Measurements from ENCODE around the gene LRGUK. TPM values are rescaled to one million over a fixed set of nuclear protein-coding genes. Genes with fewer than 3 reads are reported as not detected.

The LRGUK gene
- total and polyA plus RNA-seq, 4 donors: 0.58 to 1.2 (median 0.59) TPM; not detected in 1

DNA sequence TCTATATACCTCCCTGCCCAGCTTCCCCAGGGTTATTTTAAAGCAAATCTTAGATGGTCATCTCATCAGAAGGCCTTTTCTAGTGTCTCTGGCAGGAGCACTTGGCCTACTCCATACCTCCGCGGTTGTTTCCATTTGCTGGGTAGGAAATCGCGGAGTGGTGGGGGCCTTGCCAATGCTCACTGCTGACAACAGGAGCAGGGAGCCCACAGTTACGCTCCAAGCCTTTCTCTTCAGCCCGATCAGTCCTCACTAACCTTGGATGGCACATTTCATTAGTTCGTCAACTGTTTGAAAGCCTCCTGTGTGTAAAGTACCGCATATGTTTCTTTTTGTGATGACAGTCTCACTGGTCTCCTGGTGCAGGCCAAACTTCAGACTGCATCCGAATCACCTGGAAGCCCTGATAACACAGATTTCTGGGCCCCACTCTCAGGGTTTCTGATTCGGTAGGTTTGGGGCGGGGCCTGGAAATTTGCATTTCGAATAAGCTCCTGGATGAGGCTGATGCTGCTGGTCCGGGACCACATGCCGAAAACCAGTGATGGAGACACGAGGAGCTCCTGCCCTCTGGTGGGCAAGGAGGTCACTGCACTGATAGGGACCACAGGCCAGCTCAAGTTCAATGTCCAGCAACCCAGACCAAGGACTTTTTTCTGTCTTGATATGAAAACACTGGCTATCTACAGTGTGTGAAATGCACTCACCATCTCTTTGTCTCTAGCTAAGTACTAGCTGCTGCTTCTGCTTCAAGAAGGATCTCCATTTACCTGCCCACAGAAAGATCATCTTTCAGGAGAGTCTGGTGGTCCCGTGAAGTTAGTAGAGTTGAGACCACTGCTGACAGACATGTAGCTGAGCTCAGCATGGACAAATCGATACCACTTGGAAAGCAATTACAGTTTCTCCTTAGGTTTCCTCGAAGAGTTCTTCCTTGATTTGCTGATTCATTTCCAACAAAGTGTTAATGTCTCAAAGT is 14.0 kb downstream of the LRGUK start:
- peak; percentile 77 to 88 for DNase-seq
- intact Hi-C loops (cut with DNase I): no loop called here
- WGBS, 2 donors: 44 to 46% methylated on average over 18 of the region's 18 CpGs

DNA sequence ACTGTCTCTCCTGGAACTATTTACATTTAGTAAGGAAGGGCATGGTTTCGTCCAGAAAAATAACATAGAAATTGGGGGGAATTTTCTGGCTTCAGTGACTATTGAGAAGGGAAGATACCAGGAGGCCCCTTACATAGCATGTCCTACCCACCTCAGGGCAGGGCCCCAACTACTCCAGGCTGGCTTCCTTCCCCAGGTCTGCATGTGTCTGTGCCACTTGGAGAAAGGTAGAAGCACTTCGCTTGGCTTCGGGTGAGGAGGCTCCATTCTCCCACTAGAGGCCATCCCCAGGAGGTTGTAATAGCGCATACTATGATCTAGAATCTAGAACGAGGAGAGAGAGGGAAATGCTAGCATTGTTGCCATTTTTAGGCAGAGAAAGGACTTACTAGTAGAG is 14.7 kb downstream of the LRGUK start:
- intact Hi-C loops (cut with DNase I): no loop called here
- H3K27ac ChIP-seq (ENCODE audit: low read depth in 1 of 2, low read length in 2 of 2): no peak overlapping the region
- no peak overlapping the region for H3K4me3 ChIP-seq (ENCODE audit: low read length in 2 of 2)
- H3K27me3 ChIP-seq (ENCODE audit: control insufficient read depth in 1 of 2, insufficient read depth in 2 of 2, low read length in 1 of 2): no peaks in the 10 kb centered on the region
- H3K36me3 ChIP-seq (ENCODE audit: control insufficient read depth in 1 of 2, insufficient read depth in 2 of 2, low read length in 1 of 2): no peaks in the 10 kb centered on the region
- ATAC-seq (ENCODE audit: low FRiP score): no peak
- H3K9me3 ChIP-seq (ENCODE audit: control insufficient read depth, low read length): no peaks in the 10 kb centered on the region
- H3K4me1 ChIP-seq (ENCODE audit: control insufficient read depth in 1 of 2, insufficient read depth in 2 of 2, low read length in 2 of 2): no peaks in the 10 kb centered on the region
- 71 to 76% methylated on average over 5 of the region's 5 CpGs for WGBS, 2 donors
- DNase-seq: no peak

More for the DNA sequence above, 14.0 kb downstream of the LRGUK start:
- Histone ChIP-seq H3K27me3 (ENCODE audit: control insufficient read depth in 1 of 2, insufficient read depth in 2 of 2, low read length in 1 of 2) (no peaks in the 10 kb centered on the region), H3K36me3 (ENCODE audit: control insufficient read depth in 1 of 2, insufficient read depth in 2 of 2, low read length in 1 of 2) (no peaks in the 10 kb centered on the region), H3K27ac (ENCODE audit: low read depth in 1 of 2, low read length in 2 of 2) (no peak overlapping the region), H3K9me3 (ENCODE audit: control insufficient read depth, low read length) (no peaks in the 10 kb centered on the region), H3K4me3 (ENCODE audit: low read length in 2 of 2) (no peak overlapping the region), H3K4me1 (ENCODE audit: control insufficient read depth in 1 of 2, insufficient read depth in 2 of 2, low read length in 2 of 2) (no peaks in the 10 kb centered on the region)
- peak; percentile 83 for ATAC-seq (ENCODE audit: low FRiP score)

DNA sequence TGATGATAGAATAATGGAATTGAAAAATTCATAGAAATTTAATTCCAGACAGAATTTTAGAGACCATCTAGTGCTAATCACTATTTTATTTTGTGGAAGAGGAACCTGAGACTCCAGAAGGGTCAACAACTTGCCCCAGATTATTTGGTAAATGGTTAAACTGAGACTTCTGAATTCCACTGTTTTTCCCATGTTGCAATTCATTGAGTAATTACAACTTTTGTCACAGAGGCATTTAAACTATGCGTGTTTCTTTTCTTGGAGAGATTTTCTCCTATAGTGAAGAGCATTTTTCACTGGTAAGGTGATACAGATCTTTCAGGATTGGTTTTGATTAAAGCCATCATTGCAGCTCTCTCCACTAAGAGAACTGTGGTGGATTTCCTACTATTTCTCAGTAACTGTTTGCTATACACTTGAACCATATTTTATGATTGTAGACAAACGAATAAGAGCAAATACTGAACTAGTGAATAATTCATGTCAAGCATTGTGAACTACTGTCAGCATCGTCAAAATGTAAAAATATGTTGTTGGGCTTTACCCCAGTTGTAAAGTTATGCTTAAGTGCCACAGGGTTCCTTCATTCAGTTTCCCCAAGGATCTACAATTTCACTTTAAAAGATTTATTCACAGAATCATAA is 26.5 kb downstream of the LRGUK start:
- H3K4me3 ChIP-seq (ENCODE audit: low read length in 2 of 2): no peak overlapping the region
- H3K4me1 ChIP-seq (ENCODE audit: control insufficient read depth in 1 of 2, insufficient read depth in 2 of 2, low read length in 2 of 2): no peaks in the 10 kb centered on the region
- no peaks in the 10 kb centered on the region for H3K9me3 ChIP-seq (ENCODE audit: control insufficient read depth, low read length)
- DNase-seq (no peak), ATAC-seq (ENCODE audit: low FRiP score) (no peak)
- H3K27me3 ChIP-seq (ENCODE audit: control insufficient read depth in 1 of 2, insufficient read depth in 2 of 2, low read length in 1 of 2): no peaks in the 10 kb centered on the region
- no peak overlapping the region for H3K27ac ChIP-seq (ENCODE audit: low read depth in 1 of 2, low read length in 2 of 2)
- intact Hi-C loops (cut with DNase I): no loop called here
- H3K36me3 ChIP-seq (ENCODE audit: control insufficient read depth in 1 of 2, insufficient read depth in 2 of 2, low read length in 1 of 2): no peaks in the 10 kb centered on the region
- WGBS, 2 donors: 10 to 25% methylated on average over 3 of the region's 3 CpGs

DNA sequence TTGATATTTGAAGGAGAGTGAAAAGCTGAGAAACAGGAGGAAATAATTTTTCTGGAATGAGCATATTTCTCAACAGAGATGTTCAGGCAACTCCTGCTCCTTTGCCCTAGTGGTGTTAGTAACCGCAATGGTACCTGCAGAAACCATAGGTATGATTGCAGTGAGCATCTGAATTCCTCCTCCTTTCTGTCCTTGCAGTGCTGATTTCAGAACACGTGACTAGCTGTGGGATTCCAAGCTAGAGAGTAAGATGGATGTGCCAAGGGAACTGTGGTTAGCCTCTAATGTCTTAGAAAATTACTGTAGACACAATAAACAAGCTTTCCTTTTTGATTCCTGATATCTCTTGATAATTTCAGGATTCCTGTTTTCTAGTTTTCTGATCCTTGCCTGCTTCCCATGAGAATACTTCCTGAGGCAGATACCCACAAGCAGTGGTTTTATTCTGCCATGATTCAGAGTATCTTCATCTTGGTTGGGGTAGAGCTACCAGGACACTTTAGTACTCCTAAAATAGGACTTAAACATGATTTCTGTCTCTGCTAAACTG is 27.5 kb downstream of the LRGUK start:
- no peaks in the 10 kb centered on the region for H3K36me3 ChIP-seq (ENCODE audit: control insufficient read depth in 1 of 2, insufficient read depth in 2 of 2, low read length in 1 of 2)
- intact Hi-C loops (cut with DNase I): no loop called here
- WGBS, 2 donors: 63 to 76% methylated on average over 2 of the region's 2 CpGs
- H3K27me3 ChIP-seq (ENCODE audit: control insufficient read depth in 1 of 2, insufficient read depth in 2 of 2, low read length in 1 of 2): no peaks in the 10 kb centered on the region
- DNase-seq (no peak), ATAC-seq (ENCODE audit: low FRiP score) (no peak)
- H3K27ac ChIP-seq (ENCODE audit: low read depth in 1 of 2, low read length in 2 of 2): no peak overlapping the region
- H3K9me3 ChIP-seq (ENCODE audit: control insufficient read depth, low read length): no peaks in the 10 kb centered on the region
- no peaks in the 10 kb centered on the region for H3K4me1 ChIP-seq (ENCODE audit: control insufficient read depth in 1 of 2, insufficient read depth in 2 of 2, low read length in 2 of 2)
- H3K4me3 ChIP-seq (ENCODE audit: low read length in 2 of 2): no peak overlapping the region

DNA sequence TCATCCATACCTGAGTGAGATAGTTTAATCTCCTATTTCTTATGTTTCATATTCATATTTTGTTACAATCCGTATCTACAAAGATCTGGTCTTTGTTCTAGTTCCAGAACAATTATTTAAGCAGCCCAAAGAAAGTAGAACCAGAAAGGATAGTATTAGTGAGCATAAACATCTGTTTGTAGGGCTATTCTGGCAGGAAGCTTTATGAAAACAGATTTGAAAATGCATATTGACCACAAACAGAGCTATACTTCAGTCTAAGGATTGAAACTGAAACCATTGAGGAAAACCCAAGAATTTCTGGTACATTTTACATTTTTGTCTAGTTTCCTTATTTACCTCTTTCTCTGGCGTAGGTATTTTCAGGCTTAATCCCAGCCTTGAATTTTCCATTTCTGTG is 28.1 kb downstream of the LRGUK start:
- H3K4me3 ChIP-seq (ENCODE audit: low read length in 2 of 2): no peak overlapping the region
- intact Hi-C loops (cut with DNase I): no loop called here
- no peaks in the 10 kb centered on the region for H3K27me3 ChIP-seq (ENCODE audit: control insufficient read depth in 1 of 2, insufficient read depth in 2 of 2, low read length in 1 of 2)
- WGBS, 2 donors: 68 to 76% methylated on average over 2 of the region's 2 CpGs
- ATAC-seq (ENCODE audit: low FRiP score): no peak
- no peak for DNase-seq
- H3K9me3 ChIP-seq (ENCODE audit: control insufficient read depth, low read length): no peaks in the 10 kb centered on the region
- no peaks in the 10 kb centered on the region for H3K4me1 ChIP-seq (ENCODE audit: control insufficient read depth in 1 of 2, insufficient read depth in 2 of 2, low read length in 2 of 2)
- H3K27ac ChIP-seq (ENCODE audit: low read depth in 1 of 2, low read length in 2 of 2): no peak overlapping the region
- no peaks in the 10 kb centered on the region for H3K36me3 ChIP-seq (ENCODE audit: control insufficient read depth in 1 of 2, insufficient read depth in 2 of 2, low read length in 1 of 2)

DNA sequence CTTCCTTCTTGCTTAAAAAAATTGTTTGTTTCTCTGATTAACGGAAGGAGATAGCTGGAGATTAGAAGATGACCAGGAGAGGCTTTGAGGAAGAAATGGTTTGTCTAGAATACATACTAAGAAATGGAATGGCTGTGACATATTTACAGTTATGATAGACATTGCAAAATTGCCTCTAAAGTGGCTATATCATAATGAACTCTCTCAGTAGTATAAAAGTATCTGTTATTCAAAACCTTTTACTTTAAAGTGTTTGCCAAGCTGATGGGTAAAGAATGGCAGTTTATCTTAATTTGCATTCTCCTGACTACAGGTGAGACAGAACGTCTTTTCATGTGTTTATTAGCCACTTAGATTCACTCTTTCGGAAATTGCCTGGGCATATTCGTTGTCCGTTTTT is 28.7 kb downstream of the LRGUK start:
- Histone ChIP-seq H3K9me3 (ENCODE audit: control insufficient read depth, low read length) (no peaks in the 10 kb centered on the region), H3K4me3 (ENCODE audit: low read length in 2 of 2) (no peak overlapping the region), H3K4me1 (ENCODE audit: control insufficient read depth in 1 of 2, insufficient read depth in 2 of 2, low read length in 2 of 2) (no peaks in the 10 kb centered on the region), H3K27ac (ENCODE audit: low read depth in 1 of 2, low read length in 2 of 2) (no peak overlapping the region), H3K27me3 (ENCODE audit: control insufficient read depth in 1 of 2, insufficient read depth in 2 of 2, low read length in 1 of 2) (no peaks in the 10 kb centered on the region), H3K36me3 (ENCODE audit: control insufficient read depth in 1 of 2, insufficient read depth in 2 of 2, low read length in 1 of 2) (no peaks in the 10 kb centered on the region)
- no peak for ATAC-seq (ENCODE audit: low FRiP score)
- 72 to 74% methylated on average over 5 of the region's 5 CpGs for WGBS, 2 donors
- no peak for DNase-seq
- intact Hi-C loops (cut with DNase I): no loop called here

DNA sequence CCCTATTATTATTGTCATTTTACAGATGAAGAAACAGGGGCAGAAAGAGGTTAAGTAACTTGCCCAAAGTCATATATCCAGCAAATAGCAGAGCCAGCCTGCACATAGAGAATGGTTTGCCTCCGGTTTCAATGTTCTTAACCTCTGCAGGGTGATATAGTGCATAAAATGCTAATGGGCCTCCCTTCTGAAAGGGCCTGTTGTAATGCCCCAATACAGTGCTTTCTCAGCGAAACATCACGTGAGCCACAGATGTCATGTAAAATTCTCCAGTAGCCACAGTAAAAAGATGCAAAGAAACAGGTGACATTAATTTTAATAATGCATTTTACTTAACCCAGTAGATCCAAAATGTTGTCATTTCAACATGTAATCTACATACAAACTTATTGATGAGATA is 38.1 kb downstream of the LRGUK start:
- Histone ChIP-seq H3K27ac (ENCODE audit: low read depth in 1 of 2, low read length in 2 of 2) (no peak overlapping the region), H3K4me3 (ENCODE audit: low read length in 2 of 2) (no peak overlapping the region), H3K36me3 (ENCODE audit: control insufficient read depth in 1 of 2, insufficient read depth in 2 of 2, low read length in 1 of 2) (no peaks in the 10 kb centered on the region), H3K27me3 (ENCODE audit: control insufficient read depth in 1 of 2, insufficient read depth in 2 of 2, low read length in 1 of 2) (no peaks in the 10 kb centered on the region), H3K9me3 (ENCODE audit: control insufficient read depth, low read length) (peaks cover 3% of the 10 kb centered on the region), H3K4me1 (ENCODE audit: control insufficient read depth in 1 of 2, insufficient read depth in 2 of 2, low read length in 2 of 2) (no peaks in the 10 kb centered on the region)
- ATAC-seq (ENCODE audit: low FRiP score) (no peak), DNase-seq (no peak)
- intact Hi-C loops (cut with DNase I): no loop called here
- WGBS, 2 donors: 74 to 81% methylated on average over 3 of the region's 3 CpGs

DNA sequence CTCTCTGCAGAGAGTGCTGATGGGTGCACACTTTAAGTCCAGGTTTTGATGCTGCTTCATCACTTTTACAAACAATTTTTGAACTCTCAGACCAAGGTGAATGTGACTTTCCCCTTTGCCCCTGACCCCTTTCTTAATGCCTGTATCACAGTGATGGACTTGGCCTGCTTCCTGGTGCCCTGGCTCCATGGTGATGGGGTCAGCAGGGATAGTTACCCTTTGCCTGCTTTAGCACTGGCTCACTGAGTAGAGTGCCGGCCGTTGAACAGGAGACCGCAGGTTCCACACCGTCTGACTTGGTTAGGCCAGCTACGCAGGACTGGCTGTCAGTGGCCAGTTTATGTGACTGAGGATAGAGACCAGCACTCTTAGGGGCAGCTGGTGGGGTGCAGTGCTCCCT is 40.1 kb downstream of the LRGUK start:
- H3K9me3 ChIP-seq (ENCODE audit: control insufficient read depth, low read length): peaks cover under 1% of the 10 kb centered on the region
- H3K4me3 ChIP-seq (ENCODE audit: low read length in 2 of 2): no peak overlapping the region
- H3K4me1 ChIP-seq (ENCODE audit: control insufficient read depth in 1 of 2, insufficient read depth in 2 of 2, low read length in 2 of 2): no peaks in the 10 kb centered on the region
- ATAC-seq (ENCODE audit: low FRiP score) (no peak), DNase-seq (no peak)
- no peaks in the 10 kb centered on the region for H3K36me3 ChIP-seq (ENCODE audit: control insufficient read depth in 1 of 2, insufficient read depth in 2 of 2, low read length in 1 of 2)
- 93 to 97% methylated on average over 5 of the region's 5 CpGs for WGBS, 2 donors
- no peaks in the 10 kb centered on the region for H3K27me3 ChIP-seq (ENCODE audit: control insufficient read depth in 1 of 2, insufficient read depth in 2 of 2, low read length in 1 of 2)
- intact Hi-C loops (cut with DNase I): no loop called here
- H3K27ac ChIP-seq (ENCODE audit: low read depth in 1 of 2, low read length in 2 of 2): no peak overlapping the region
